K562 (cell line): ENCODE data around the gene SYVN1. TPM values are rescaled to one million over a fixed set of nuclear protein-coding genes. Genes with fewer than 3 reads are reported as not detected.
A peak's percentile ranks its signal among the peaks of the same experiment; 100 is the strongest.

Experiments used
- BACH1 ChIP-seq: fragments of 200-800 bp; sonication (Bioruptor generic); IDR thresholded peaks from 2 replicates; pipeline ENCODE4 v1.6.1; 2016; ENCODE audit warnings: missing genetic modification characterization, missing compliant biosample characterization
- HES1 ChIP-seq: fragments of 450-650 bp; IDR thresholded peaks from 2 replicates; pipeline ENCODE4 v1.6.1; 2016; ENCODE audit warnings: low read depth, mild to moderate bottlenecking, moderate library complexity
- HNRNPK ChIP-seq: fragments of 200-400 bp; formaldehyde crosslinking; IDR thresholded peaks from one replicate; pipeline ENCODE4 v1.6.1; 2018; ENCODE audit warnings: mild to moderate bottlenecking, low read depth, low read length; ENCODE audit not compliant: poor library complexity, severe bottlenecking
- KDM2B ChIP-seq: fragments of 250-450 bp; sonication (Bioruptor Pico); IDR thresholded peaks from 2 replicates; pipeline ENCODE4 v1.8.0; 2021; ENCODE audit warnings: mild to moderate bottlenecking, moderate library complexity
- RREB1 ChIP-seq: fragments of 250-450 bp; sonication (Bioruptor Pico); IDR thresholded peaks from 2 replicates; pipeline ENCODE4 v1.4.0; 2020
- SRSF9 ChIP-seq: fragments of 200-400 bp; formaldehyde crosslinking; IDR thresholded peaks from 2 replicates; pipeline ENCODE4 v1.6.1; 2017; ENCODE audit warnings: low read depth, low read length, borderline replicate concordance
- TCF7 ChIP-seq: sonication (generic); IDR thresholded peaks from 2 replicates; pipeline ENCODE4 v1.6.1; 2016; ENCODE audit warnings: antibody characterized with exemption, borderline replicate concordance
- ZNF830 ChIP-seq: fragments of 250-450 bp; sonication (Bioruptor Pico); IDR thresholded peaks from 2 replicates; pipeline ENCODE4 v1.5.0; 2021; ENCODE audit warnings: mild to moderate bottlenecking
- polyA plus RNA-seq, 8 experiments: library from polyadenylated mRNA; depleted of rRNA in 4 of 8; stranded (reverse) in 5 of 8; unstranded in 3 of 8; fragments of >200 nt; fragmentation: Nextera tagmentation in 2 of 8; fragmentation: Illumina TruSeq in 1 of 8; extraction: Ambion mirVana in 2 of 8; extraction: Trizol in 1 of 8; gene quantifications; 2 replicates each; pipeline versions ENCODE4 v1.2.1 to v1.2.3, GENCODE V29; 2011 to 2014; ENCODE audit warnings: inconsistent platforms in 1 of 8, missing spikeins in 1 of 8
- total RNA-seq, 7 experiments: library from RNA; depleted of rRNA in 6 of 7; stranded (reverse); fragments of >200 nt in 6 of 7; fragmentation: Illumina TruSeq in 2 of 7; extraction: Trizol in 2 of 7; gene quantifications; 2 replicates each; pipeline versions ENCODE4 v1.2.1 to v1.2.3, GENCODE V29; 2011 to 2021; ENCODE audit warnings: low replicate concordance in 1 of 7
- TF ChIP-seq, protein P1 (sequence below): sonication (generic); formaldehyde crosslinking; IDR thresholded peaks from 2 replicates; pipeline ENCODE4 v1.8.0; 2022; ENCODE audit warnings: mild to moderate bottlenecking, missing genetic modification reagents, borderline replicate concordance
- TF ChIP-seq, protein P2 (sequence below), 2 experiments: fragments of 150-350 bp in 1 of 2; IDR thresholded peaks; 2 replicates each; pipeline ENCODE4 v1.6.1; 2012 to 2016; ENCODE audit warnings: low read depth in 2 of 2, low read length in 2 of 2, mild to moderate bottlenecking in 1 of 2, moderate library complexity in 1 of 2
- TF ChIP-seq, protein P3 (sequence below): fragments of 450-650 bp; conservative IDR thresholded peaks from 2 replicates; pipeline ENCODE4 v1.6.1; 2016; ENCODE audit warnings: missing genetic modification characterization, low read depth, mild to moderate bottlenecking, control low read depth, missing compliant biosample characterization

The SYVN1 gene
- total and polyA plus RNA-seq, 9 of the 15 experiments (the other 6 are each of a cell fraction or from before 2014, with no cell fraction given), result 0.41 to 47.4 (median 9.9) TPM

GRCh38 chr11:65116370-65117205 is 17.7 kb downstream of the SYVN1 start (continued):
- TF ChIP-seq RREB1 (CRISPR knock-in tag) (no peak), KDM2B (CRISPR knock-in tag) (no peak), ZNF830 (CRISPR knock-in tag) (no peak), TCF7 (no peak), SRSF9 (no peak), BACH1 (tag) (no peak), HNRNPK (no peak), HES1 (no peak)
- TF ChIP-seq, protein P1, sequence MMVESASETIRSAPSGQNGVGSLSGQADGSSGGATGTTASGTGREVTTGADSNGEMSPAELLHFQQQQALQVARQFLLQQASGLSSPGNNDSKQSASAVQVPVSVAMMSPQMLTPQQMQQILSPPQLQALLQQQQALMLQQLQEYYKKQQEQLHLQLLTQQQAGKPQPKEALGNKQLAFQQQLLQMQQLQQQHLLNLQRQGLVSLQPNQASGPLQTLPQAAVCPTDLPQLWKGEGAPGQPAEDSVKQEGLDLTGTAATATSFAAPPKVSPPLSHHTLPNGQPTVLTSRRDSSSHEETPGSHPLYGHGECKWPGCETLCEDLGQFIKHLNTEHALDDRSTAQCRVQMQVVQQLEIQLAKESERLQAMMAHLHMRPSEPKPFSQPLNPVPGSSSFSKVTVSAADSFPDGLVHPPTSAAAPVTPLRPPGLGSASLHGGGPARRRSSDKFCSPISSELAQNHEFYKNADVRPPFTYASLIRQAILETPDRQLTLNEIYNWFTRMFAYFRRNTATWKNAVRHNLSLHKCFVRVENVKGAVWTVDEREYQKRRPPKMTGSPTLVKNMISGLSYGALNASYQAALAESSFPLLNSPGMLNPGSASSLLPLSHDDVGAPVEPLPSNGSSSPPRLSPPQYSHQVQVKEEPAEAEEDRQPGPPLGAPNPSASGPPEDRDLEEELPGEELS (CRISPR knock-in tag), result peak; percentile 95
- TF ChIP-seq, protein P2, sequence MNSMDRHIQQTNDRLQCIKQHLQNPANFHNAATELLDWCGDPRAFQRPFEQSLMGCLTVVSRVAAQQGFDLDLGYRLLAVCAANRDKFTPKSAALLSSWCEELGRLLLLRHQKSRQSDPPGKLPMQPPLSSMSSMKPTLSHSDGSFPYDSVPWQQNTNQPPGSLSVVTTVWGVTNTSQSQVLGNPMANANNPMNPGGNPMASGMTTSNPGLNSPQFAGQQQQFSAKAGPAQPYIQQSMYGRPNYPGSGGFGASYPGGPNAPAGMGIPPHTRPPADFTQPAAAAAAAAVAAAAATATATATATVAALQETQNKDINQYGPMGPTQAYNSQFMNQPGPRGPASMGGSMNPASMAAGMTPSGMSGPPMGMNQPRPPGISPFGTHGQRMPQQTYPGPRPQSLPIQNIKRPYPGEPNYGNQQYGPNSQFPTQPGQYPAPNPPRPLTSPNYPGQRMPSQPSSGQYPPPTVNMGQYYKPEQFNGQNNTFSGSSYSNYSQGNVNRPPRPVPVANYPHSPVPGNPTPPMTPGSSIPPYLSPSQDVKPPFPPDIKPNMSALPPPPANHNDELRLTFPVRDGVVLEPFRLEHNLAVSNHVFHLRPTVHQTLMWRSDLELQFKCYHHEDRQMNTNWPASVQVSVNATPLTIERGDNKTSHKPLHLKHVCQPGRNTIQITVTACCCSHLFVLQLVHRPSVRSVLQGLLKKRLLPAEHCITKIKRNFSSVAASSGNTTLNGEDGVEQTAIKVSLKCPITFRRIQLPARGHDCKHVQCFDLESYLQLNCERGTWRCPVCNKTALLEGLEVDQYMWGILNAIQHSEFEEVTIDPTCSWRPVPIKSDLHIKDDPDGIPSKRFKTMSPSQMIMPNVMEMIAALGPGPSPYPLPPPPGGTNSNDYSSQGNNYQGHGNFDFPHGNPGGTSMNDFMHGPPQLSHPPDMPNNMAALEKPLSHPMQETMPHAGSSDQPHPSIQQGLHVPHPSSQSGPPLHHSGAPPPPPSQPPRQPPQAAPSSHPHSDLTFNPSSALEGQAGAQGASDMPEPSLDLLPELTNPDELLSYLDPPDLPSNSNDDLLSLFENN (IDR thresholded peaks at IDR 0.05; ENCODE audit: low read depth in 2 of 2, low read length in 2 of 2), result no peak
- TF ChIP-seq, protein P3, sequence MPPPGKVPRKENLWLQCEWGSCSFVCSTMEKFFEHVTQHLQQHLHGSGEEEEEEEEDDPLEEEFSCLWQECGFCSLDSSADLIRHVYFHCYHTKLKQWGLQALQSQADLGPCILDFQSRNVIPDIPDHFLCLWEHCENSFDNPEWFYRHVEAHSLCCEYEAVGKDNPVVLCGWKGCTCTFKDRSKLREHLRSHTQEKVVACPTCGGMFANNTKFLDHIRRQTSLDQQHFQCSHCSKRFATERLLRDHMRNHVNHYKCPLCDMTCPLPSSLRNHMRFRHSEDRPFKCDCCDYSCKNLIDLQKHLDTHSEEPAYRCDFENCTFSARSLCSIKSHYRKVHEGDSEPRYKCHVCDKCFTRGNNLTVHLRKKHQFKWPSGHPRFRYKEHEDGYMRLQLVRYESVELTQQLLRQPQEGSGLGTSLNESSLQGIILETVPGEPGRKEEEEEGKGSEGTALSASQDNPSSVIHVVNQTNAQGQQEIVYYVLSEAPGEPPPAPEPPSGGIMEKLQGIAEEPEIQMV, result no peak
